GM18526 (cell line): Measurements from ENCODE around the gene GEMIN7.

Experiments used
- POLR2A ChIP-seq: IDR thresholded peaks from 3 replicates; pipeline ENCODE4 v1.6.1; 2011; ENCODE audit not compliant: insufficient read length; ENCODE audit errors: extremely low read depth

Gene GEMIN7, protein sequence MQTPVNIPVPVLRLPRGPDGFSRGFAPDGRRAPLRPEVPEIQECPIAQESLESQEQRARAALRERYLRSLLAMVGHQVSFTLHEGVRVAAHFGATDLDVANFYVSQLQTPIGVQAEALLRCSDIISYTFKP

DNA sequence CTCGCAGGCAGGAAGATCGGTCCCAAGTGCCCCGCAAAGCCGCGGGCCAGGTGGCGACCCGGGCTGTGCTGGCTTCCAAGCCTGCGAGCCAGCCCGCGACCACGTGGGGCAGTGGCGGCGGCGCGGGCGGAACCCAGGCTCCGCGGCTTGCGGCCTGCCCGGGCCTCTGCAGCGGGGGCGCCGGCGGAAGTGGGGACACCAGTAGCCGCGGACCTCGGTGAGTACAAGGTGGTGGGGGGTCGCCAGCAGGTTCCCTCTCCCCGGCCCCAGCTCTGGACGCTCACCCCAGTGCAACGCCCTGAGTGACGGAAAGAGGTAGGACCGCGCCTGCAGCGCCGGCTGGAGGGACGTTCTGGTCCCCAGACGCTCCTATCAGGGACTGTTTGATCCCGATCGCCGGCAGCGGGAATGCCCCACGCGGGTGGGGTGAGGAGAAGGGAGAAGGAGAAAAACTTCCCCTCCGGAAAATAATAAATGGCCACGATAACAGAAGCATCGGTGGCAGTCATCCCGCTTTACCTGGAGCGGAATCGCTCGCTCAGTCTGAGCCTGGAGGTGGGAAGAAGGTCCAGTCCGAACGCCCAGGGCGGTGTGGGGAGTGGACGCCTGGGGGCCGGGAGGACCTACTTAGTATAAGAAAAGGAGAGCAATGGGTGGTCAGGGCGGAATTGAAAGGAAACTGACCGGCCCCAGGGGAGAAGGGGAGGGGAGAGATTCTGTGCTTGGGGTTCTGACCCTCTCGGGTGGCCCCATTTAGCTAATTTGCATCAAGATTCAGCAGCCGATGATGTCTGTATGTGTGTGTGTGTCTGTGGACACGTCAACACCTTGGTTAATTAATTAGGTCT lies at the start of gene GEMIN7:
GEMIN7 (plus strand) TSS at position 198 of the 848 bp plus-strand sequence. CDS start 10,855 bp downstream, outside the sequence.
- TF ChIP-seq POLR2A: peak; percentile 72

DNA sequence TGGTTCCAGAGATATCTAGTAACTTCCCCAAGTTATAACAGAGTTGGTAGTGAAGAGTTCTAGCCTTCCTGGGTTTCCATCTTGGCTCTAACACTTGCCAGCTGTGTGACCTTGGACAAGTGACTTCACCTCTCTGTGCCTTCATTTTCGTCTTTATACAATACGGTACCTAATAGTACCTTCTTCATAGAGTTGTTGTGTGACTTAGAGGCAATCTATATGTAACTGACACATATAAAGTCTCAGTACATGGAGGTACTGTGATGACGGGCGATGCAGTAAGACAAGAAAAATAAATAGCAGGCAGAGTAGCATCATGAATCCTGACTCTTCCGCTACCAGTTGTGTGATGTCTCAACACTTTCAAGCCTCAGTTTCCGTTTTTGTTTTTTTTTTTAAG lies 48.2 kb upstream of the GEMIN7 start:
- TF ChIP-seq POLR2A: no peak

DNA sequence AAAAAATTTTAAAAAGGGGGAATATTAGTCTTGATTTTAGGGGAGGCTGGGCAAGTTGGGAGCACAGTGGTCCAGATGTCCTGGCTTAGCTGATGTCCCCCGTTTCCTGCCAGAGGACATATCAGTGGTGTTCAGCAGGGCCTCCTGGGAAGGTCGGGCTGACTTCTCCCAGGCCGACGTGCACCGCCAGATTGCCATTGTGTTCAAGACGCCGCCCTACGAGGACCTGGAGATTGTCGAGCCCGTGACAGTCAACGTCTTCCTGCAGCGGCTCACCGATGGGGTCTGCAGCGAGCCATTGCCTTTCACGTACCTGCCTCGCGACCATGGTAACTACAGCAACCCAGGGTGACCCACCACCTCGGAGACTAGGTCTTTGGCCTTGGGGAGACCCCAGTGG lies 46.6 kb upstream of the GEMIN7 start:
- TF ChIP-seq POLR2A: no peak

DNA sequence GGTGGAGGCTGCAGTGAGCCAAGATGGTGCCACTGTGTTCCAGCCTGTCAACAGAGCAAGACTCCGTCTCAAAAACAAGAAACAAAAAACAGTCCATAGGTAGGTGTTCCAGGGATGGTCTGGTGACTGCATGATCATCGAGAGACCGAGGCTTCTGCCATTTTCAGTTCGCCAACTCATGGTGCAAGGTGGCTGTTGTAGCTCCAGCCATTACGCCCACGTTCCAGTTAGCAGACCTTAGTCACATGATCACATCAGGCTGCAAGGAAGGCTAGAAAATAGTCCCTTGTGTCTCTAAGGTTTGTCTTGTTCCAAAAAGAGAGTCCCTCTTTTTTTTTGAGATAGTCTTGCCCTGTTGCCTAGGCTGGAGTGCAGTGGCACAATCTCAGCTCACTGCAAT lies 43.3 kb upstream of the GEMIN7 start:
- TF ChIP-seq POLR2A: no peak

DNA sequence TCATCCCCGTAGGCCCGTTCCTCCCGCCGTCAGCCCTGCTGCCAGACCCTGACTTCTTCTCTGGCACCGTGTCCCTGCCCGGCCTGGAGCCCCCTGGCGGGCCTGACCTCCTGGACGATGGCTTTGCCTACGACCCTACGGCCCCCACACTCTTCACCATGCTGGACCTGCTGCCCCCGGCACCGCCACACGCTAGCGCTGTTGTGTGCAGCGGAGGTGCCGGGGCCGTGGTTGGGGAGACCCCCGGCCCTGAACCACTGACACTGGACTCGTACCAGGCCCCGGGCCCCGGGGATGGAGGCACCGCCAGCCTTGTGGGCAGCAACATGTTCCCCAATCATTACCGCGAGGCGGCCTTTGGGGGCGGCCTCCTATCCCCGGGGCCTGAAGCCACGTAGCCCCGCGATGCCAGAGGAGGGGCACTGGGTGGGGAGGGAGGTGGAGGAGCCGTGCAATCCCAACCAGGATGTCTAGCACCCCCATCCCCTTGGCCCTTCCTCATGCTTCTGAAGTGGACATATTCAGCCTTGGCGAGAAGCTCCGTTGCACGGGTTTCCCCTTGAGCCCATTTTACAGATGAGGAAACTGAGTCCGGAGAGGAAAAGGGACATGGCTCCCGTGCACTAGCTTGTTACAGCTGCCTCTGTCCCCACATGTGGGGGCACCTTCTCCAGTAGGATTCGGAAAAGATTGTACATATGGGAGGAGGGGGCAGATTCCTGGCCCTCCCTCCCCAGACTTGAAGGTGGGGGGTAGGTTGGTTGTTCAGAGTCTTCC lies 41.5 kb upstream of the GEMIN7 start:
- no peak for TF ChIP-seq POLR2A

DNA sequence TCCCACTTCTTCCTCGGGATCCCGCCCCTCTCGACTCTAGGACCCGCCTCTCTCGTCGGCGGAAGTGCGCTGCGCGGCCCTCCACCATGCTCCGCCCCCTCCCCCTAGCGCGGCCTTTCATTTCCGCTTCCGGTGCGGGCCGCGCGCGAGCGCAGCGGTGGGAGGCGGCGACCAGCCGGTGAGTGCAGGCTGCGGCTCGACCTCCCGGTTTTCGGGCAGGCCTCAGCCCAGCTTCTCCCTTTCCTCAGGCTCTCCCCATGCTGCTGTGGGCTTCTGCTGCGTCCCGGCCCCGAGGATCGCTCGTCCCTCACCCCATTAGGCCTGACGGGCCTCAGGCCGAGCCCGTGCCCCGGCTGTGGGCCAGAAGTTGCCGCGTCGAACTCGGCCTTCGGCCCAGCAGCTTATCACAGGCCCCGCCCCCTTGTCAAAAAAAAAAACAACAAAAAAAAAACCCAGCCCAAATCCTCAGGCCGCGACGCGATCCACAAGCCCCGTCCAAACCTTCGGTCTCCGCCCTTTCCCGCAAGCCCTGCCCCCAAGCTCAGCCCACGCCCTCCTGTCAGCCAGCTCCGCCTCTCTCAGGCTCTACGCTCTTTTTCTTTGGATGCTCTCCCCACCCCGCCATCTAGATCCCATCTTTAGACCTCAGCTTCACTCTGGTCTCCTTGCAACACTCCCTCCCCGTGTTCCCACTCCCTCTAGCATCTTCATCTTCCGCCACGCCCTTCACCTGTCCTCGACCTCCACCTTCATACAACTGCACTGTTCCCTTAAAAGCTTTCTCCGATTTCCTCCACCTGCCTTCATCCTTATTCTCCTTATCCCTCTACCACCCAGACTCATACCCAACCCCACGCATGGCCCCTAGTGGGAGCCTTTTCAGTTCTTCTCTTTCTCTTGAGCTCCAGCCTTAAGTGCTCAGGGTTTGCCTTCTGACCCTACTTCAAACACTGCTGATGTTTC lies 39.8 kb upstream of the GEMIN7 start, which contains the start of gene CLASRP:
CLASRP (plus strand) TSS at position 115 of the 963 bp plus-strand sequence. CDS start 1,168 bp downstream, outside the sequence.
- TF ChIP-seq POLR2A: peak; percentile 95

DNA sequence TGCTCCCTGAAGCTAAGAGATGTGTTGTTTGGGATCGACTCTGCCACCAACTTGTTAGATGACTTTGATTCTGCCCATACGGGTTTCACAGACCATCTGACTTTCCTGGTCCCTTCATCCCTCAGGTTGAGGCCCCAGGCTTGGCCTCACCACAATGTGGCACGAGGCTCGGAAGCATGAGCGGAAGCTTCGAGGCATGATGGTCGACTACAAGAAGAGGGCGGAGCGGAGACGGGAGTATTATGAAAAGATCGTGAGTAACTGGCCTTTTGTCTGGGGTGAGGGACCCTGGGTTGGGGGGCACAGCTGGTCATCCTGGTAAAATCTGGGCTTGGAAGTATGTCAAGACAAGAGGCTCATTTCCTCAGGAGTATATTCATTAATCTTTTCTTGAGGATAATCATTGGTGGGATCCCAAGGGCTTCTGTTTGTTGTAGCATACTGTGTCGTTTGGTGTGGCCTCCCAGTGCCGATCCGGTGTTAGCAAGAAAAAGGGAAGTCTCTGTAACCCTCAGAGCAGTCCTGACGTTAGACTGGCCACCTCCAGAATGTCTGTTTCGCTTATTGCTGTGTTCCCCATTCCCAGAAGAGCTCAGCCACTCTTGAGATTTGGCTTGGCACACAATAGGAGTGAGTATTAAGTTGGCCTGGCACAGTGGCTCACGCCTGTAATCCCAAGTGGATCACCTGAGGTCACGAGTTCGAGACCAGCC lies 38.8 kb upstream of the GEMIN7 start:
- no peak for TF ChIP-seq POLR2A

DNA sequence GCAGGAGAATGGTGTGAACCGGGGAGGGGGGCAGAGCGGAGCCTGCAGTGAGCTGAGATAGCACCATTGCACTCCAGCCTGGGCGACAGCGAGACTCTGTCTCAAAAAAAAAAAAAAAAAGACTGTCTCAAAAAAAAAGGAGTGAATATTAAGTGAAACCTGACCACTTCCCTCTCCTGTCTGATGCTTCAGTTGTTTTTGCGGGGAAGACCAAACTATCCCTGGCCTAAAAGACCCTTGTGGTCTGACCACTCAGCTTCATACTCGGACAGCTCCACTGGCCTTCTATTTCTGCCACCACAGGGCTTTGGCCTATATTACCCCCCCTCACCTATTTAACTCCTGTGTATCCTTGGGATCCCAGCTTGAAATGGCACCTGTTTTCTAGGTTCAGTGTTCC lies 37.9 kb upstream of the GEMIN7 start:
- no peak for TF ChIP-seq POLR2A

DNA sequence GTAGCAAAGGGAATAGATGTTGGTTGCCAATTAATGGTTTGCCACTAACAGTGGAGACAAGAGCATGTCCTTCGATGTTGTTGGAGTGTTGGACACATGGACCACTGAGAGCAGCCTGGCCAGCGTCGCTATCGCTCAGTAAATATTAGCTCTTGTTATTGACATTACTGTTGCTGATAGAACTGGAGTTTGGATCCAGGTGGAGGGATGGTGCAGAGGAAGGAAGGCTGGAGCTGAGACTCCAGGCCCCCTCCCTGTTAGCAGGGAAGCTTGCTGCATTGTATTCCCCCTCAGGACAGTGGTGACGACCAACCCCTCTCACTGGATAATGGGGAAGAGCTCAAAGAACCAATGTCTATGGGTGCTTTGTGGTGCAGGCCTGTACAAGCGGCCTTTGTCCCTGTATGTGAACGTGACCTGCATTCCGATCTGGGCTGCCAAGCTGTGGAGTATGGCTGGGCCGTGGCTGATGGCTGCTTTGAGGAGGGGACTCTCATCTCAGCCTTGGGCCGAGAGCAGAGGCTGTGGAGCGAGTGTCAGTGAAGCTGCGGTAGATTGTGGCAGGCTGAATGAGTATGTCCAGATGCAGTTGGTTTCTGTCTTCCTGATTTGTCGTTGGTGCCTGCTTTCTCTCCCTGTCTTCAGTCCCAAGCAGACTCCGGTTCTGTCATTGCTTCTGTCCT lies 33.2 kb upstream of the GEMIN7 start:
- TF ChIP-seq POLR2A: no peak

DNA sequence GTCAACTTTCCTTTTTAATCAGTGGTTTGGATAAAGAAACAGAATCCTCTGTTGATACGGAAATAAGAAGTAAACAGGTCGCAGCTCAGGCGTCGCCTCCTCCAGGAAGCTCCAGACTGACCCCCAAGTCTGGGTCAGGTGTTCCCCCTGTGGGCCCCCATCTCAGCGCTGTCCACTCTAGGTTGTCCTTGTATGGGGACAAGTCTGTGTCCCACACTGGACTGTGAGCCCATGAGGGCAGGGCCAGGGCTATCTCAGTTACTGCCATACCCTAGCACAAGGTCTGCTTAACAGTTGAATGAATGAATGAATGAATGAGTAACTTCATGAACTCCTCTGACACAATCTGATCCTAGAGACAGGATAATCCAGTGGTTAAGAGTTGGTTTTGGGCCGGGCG lies 32.7 kb upstream of the GEMIN7 start:
- no peak for TF ChIP-seq POLR2A

DNA sequence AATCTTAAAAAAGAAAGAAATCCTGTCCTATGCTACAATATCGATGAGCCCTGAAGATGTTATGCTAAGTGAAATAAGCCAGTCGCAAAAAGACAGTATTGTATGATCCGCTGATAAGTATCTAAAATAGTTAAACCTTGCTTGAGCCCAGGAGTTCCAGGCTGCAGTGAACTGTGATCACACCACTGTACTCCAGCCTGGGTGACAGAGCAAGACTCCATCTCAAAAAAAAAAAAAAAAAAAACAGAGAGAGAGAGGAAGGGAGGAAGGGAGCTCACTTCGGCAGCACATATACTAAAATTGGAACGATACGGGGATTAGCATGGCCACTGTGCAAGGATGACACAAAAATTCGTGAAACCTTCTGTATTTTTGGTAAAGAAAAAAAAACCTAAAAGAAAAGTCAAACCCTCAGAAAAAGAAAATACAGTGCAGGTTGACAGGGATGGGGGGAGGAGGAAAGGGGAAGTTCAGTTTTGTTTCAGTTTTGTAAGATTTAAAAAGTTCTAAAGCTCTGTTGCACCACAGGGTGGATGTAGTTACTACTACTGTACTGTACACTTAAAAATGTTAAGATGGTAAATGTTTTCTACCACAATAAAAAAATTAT lies 31.8 kb upstream of the GEMIN7 start:
- TF ChIP-seq POLR2A: no peak

DNA sequence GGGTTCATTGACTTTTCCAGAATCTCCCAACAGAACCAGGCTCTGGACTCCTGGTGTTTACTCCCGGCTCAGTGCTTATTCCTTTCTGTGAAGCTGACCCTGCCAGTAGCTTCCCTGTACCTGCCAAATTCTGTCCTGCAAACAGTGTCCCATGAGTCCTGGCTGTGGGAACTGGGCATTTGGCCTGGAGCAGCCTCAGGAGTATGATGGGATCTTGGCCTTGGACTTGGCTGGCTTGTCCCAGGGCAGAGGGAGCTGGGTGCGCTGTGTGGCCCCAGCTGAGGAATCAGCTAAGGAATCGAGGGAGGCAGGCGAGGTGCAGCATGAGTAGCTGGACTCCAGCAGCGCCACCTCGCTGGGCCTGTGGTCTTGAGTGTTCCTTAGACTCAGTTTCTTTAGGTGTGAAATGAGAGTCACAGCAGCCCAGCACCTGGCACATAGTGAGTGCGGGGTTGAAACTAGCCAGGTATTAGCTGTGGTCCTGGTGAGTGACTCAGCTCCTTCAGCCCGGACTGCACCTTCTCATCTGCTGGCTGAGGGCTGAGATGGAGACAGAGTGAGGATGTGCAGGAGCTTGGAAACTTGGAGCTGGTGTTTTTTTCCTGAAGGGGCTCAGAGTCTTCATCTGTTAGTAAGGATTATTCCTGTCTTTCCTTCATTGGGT lies 29.9 kb upstream of the GEMIN7 start:
- TF ChIP-seq POLR2A: no peak

DNA sequence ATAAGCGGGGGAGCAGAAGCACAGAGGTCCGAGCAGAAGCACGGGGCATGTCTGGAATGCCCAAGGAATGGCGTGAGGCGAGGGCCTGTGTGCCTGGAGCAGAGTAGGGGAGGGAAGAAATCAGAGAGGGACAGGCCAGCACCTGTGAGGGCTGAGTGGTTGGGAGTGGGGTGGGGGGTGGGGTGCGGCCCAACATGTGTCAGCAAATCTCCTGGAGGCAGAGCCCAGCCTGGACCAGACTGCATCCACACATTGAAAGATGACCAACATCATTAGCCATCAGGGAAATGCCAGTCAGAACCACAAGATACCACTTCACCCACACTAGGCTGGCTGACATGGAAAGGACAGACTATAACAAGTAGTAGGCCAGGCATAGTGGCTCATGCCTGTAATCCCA lies 29.0 kb upstream of the GEMIN7 start:
- TF ChIP-seq POLR2A: no peak
